Measurements from ENCODE around the gene GAS1.

- TF ChIP-seq CTCF (conservative IDR thresholded peaks at IDR 0.05), result no peak
- TF ChIP-seq ZFX (IDR thresholded peaks at IDR 0.05), result no peak
Measured at GRCh38 chr9:86947146-86948073, at the start of gene GAS1.

All from C4-2B (cell line).